SKM-1 treated with dmso at 0.1 percent for 144 hours (cell line): ENCODE measurements around the gene LCN6.
"Not testable (repeated sequence)": the region's sequence is repeated elsewhere in the genome, so short reads cannot be mapped to it uniquely, and the experiment has no call there.

Experiments
- DNase-seq: peaks from one replicate; lab custom pipeline; 2025; ENCODE audit not compliant: unreplicated experiment; lab: John Stamatoyannopoulos, UW

LCN6 gene, protein sequence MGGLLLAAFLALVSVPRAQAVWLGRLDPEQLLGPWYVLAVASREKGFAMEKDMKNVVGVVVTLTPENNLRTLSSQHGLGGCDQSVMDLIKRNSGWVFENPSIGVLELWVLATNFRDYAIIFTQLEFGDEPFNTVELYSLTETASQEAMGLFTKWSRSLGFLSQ

DNA sequence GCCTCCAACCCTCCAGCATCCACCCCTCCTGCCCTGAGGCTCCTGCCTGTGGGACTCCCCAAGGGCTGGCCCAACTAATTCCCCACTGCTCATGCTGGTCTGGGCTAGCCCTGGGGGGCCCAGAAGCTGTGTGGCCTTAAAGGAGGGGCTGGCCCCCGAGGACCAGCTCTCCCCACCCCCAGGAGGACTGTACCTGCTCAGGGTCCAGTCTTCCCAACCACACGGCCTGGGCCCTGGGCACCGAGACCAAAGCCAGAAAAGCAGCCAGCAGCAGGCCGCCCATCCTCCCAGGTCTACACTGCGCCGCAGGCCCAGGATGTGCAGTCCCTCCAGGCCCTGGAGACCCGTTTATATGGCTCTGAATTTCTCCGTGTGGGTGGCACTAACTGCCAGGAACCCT is at the start of gene LCN6:
TSS of gene LCN6 (minus strand) at position 325 of the 400 bp plus-strand sequence. CDS start at position 283, 42 bp downstream.
- DNase-seq = no peak

DNA sequence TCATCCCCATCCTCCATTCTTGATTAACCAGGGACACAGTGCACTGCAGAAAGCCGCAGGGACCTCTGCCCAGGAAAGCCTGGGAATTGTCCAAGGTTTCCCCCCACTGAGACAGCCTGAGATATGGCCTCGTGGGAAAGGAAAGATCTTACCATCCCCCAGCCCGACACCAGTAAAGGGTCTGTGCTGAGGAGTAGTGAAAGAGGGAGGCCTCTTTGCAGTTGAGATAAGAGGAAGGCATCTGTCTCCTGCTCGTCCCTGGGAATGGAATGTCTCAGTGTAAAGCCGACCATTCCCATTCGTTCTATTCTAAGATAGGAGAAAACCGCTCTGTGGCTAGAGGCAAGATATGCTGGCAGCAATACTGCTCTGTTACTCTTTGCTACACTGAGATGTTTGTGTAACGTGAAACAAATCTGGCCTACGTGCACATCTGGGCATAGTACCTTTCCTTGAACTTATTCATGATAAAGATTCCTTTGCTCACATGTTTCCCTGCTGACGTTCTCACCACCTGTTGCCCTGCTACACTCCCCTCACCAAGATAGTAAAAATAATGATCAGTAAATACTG is 48.5 kb upstream of the LCN6 start:
- not testable (repeated sequence) for DNase-seq

DNA sequence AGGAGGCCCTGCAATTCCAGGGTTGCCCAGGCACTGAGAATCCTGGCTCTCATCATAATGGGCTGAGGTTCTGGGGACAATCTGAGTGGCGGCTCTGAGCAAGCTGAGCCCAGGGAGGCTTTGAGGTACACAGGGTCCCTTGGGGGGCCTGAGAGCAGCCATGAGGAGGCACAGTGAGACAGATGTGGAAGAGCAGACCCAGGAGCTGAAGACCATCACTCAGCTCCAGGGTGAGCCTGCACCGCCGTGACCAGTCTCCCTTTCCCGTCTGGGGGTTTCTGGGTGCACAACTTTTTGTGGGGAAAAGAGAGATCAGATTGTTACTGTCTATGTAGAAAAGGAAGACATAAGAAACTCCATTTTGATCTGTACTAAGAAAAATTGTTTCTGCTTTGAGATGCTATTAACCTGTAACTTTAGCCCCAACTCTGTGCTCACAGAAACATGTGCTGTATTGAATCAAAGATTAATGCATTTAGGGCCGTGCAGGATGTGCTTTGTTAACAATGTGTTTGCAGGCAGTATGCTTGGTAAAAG is 48.0 kb upstream of the LCN6 start, which contains the start of gene CCDC183:
TSS of gene CCDC183 (plus strand) at position 101 of the 537 bp plus-strand sequence. CDS start at position 161, 60 bp downstream.
- DNase-seq = no peak

DNA sequence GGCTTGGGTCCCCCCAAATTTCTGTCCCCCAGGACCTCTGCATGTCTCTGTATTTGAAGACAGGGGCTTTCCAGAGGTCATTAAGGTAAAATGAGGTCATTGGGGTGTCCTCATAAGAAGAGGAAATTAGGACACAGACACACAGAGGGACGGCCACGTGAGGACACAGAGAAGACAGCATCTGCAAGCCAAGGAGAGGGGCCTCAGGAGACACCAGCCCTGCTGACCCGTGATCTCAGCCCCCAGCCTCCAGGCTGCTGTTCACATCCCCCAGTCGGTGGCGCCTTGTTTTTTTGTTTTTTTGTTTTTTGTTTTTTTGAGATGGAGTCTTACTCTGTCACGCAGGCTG is 46.6 kb upstream of the LCN6 start:
- DNase-seq = peak; percentile 27

DNA sequence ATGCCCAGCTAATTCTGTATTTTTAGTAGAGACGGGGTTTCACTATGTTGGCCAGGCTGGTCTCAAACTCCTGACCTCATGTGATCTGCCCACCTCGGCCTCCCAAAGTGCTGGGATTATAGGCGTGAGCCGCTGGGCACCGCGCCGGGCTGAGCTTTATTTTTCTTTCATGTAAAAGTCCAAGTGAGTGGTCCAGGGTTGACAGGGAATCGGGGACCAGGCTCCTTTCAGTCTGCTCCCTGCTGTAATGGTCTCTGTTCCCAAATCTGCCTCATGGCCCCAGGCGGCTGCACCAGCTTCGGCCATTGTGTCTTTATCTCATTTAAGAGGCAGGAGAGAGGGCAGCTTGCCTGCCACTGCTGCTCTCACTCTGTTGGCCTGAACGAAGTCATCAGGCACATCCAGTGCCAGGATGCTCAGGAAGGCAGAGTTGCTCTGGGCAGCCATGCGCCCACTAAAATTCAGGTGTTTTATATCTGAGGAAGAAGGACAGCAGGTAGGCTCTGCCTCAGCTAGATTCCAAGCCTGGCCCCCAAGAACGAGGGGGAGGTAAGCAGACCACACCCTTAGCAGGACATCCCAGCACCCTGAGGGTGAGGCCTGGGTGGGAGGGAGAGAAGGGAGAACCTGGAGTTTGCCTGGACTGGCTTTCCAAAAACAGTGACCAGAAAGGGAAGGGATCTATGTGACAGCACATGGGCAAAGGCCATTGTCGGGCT is 46.1 kb upstream of the LCN6 start:
- DNase-seq = no peak

DNA sequence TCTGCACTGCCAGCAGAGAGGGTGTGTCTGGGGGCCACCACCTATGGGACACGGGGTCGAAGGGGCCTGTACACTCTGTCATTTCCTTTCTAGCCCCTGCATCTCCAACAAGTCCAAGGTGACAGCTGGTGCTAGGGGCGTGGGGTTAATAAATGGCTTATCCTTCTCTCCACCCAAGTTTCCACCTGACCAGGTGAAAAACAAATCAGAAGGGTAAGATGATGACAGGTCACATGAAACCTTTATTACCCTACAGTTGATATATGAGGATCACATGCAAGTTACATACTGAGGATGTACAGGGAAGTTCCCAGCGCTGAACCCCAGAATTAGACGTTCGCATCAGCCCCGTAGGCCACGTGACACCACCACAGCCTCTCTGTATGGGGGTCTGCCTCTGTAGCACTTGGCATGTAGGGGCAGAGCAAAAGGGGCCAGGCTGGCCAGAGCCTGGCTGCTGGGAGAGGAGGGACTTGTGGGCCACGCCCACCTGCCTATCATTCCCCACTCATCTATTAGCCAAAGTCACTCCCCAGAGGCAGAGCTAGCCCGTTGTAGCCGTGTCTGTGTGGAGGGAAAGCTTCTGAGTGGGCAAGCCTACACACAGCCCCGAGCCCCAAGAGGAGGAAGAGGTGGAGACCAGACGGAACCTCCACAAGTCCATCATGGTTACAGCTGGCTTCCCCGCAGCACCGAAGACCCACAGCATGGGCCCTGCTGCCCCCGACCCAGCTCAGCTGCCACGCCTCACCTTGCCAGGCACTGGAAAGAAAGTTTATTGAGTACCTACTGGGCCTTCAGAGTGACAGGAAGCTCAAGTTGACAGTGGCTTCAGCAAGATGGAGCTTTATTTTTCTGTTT is 45.0 kb upstream of the LCN6 start:
- DNase-seq = no peak

DNA sequence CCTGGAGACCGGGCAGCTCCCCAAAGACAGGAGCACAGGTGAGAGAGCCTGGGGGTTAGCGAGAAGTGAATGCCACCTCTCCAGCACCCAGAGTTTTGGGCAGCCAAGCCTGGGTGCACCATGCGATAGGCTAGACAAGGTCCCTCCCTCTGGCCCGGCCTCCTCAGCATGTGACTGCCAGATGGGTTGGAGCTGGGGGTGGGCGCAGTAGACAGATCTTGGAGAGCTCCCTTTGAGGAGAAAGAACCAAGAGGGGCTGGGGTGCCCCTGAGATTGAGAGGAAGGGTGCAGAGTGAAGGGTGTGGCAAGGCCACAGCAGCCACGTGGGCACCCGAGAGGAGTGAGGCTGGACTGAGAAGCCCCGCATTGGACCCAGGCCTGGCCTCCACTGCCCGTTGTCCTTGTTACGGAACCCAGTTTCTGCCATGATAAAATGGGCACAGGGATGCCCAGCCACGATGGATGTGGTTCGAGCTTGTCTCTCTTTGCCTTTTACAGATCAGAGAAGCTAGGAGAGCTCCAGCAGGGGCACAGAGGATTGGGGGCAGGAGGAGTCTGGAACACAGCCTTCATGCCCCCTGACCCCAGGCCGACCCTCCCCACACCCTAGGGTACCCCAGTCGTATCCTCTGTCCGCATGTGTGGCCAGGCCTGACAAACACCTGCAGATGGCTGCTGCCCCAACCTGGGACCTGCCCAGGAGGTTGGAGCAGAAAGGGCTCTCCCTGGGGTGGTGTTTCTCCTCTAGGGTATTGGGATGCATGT is 44.2 kb upstream of the LCN6 start:
- DNase-seq = no peak

DNA sequence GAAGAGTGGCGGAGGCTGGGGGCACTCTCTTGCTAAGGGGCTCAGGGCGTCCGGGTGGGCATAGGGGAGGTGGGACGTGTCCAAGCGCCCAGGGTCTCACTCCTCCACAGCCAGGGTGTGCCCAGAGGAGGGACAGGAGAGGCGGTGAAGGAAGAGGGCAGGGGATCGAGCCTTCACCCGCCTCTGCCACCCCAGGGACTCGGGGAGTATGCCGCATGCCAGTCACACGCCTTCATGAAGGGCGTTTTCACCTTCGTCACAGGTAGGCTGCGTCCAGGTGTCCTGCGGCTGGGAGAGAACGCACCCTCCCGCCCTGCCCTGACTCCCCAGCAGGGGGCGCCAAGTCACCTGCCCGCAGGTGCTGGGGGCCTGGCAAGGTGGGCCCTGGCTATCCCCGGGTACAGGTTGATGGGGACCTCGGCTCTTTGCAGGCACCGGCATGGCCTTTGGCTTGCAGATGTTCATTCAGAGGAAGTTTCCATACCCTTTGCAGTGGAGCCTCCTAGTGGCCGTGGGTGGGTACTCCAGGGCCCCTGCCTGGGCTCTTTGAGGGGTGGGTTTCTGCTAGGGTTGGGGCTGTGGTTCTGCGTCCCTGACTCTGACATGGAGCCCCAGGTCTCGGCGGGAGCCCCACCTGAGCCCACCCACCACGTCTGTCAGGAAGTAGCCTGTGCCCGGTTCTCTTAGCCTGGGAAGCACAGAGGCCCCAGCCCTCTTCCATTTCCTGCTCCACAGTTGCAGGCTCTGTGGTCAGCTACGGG is 43.4 kb upstream of the LCN6 start:
- DNase-seq = peak; percentile 41

DNA sequence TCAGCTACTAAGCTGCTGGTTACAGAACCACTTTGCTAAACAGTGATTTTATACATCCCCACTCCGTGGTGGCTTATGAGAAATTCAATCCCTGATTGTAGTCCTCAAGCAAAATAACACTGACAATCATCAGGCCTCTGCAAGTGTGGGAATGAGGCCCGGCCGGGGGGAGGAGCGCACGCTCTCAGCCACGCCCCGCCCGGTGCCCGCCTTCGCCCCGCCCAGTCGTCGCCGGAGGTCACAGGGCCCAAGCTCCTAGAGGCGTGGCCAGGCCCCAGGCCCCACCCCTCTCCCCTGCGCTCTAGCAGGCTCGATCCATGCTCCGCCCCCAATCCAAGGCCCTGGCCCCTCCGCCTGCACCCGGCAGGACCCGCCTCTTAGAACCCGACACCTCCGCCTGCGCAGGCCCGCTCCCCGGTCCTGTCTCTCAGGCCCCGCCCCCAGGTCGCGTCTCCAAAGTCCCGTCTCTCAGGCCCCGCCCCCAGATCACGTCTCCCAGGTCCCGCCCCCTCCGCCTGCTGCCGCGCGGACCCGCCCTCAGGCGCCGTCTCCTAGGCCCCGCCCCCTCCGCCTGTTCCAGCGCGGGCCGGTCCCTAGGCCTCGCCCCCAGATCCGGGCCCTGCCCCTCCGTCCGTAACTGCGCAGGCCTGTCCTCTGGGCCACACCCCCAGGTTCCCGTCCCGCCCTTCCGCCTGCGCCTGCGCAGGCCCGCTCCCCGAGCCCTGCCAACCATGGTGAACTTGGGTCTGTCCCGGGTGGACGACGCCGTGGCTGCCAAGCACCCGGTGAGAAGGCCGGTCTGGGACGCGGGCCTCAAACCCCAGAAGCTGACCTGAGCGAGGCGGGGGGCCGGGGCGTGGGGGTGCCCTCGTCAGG is 42.6 kb upstream of the LCN6 start, which contains the start of gene TMEM141:
TSS of gene TMEM141 (plus strand) at position 705 of the 876 bp plus-strand sequence. CDS start at position 732, 27 bp downstream.
- DNase-seq = peak; percentile 98

DNA sequence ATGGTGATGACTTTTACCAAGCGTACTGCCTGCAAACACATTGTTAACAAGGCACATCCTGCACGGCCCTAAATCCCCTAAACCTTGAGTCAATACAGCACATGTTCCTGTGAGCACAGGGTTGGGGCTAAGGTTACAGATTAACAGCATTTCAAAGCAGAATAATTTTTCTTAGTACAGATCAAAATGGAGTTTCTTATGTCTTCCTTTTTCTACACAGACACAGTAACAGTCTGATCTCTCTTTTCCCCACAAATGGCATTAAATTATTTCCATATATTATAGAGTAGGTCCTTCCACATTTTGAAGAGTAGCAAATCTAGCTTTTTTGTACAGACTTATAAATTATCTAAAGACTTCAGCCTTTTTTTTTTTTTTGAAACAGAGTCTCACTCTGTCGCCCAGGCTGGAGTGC is 41.2 kb upstream of the LCN6 start:
- DNase-seq = no peak

DNA sequence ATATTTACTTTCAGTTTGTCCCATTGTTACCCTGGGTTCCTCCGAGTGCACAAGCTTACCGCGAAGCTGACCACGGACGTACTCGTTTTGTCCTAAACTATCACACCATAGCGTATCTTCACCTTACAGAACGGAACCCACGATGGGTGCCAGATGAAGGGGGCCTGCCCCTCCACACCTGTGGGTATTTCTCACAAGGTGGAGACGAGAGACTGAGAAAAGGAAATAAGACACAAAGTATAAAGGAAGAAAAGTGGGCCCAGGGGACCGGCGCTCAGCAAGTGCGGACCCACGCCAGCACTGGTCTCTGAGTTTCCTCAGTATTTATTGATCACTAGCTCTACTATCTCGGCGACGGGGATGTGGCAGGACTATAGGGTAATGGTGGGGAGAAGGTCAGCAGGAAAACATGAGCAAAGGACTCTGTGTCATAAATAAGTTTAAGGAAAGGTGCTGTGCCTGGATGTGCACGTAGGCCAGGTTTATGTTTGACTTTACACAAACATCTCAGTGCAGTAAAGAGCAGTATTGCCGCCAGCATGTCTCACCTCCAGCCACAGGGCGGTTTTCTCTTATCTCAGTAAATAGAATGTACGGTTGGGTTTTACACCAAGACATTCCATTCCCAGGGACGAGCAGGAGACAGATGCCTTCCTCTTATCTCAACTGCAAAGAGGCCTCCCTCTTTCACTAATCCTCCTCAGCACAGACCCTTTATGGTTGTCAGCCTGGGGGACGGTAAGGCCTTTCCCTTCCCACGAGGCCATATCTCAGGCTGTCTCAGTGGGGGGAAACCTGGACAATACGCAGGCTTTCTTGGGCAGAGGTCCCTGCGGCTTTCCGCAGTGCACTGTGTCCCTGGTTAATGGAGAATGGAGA is 40.6 kb upstream of the LCN6 start:
- DNase-seq = not testable (repeated sequence)

DNA sequence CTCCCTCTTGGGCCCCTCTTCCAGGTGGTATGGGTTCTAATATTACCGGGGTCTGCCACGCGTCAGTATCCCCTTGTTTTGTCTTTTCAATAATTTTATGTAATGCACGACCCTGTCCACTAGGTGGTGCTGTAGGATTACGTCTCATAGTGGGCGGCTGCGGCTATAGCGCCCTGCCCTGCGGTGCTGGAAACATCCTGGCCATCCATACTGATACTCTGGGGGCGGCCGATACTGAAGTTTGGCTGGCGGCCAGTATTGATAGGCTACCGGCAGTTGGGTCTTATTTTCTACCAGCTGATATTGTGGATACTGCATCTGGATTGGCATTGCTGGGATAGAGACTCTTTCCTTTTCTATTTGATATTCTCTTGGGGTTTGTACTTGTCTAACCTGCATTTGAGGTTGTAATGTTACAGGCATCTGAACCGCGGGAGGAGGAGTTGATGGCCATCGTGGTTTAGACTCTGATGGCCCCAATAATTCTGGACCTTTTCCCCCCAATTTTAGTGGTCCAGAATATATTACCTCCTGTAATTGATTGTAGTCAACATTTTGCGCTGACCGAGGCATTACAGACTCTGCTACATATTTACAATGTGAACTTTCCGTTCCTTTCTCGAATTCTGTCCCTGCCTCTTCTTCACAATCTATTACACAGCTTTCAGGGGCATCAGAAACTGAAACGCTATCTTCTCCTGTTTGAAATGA is 39.5 kb upstream of the LCN6 start:
- DNase-seq = peak; percentile 57

DNA sequence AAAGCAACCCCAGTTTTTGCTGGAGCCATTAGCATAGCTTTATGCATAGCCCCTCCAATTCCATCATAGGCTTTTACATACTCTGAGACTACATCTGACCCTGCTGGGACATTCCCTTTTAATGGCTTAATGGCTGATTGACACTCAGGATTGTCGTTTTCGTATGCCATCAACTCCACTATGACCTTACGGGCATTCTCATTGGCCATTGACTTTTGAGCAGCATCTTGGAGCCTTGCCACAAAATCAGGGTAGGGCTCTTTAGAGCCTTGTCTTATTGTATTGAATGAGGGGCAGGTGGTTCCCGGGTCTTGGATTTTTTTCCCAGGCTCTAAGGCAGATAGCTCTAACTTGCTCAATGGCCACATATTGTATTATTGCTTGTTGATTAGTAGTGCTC is 38.7 kb upstream of the LCN6 start:
- DNase-seq = not testable (repeated sequence)

DNA sequence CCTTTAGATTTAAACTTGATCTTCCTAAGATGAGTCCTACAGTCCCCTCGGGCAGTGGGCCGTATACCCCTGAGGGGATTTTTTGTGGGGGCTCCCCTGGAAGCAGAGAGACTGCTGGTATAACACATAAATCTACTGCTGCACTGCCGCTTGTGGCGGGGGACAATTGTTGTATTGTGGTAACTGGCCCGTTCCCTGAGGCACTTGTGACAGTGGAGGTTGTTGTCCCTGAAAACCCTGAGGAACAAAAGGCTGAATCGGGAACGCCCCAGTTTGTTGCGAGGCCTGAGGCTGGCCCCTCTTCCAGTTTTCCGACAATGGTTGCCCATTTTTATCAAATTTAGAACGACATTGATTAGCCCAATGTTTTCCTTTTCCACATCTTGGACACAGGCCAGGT is 38.1 kb upstream of the LCN6 start:
- DNase-seq = no peak

DNA sequence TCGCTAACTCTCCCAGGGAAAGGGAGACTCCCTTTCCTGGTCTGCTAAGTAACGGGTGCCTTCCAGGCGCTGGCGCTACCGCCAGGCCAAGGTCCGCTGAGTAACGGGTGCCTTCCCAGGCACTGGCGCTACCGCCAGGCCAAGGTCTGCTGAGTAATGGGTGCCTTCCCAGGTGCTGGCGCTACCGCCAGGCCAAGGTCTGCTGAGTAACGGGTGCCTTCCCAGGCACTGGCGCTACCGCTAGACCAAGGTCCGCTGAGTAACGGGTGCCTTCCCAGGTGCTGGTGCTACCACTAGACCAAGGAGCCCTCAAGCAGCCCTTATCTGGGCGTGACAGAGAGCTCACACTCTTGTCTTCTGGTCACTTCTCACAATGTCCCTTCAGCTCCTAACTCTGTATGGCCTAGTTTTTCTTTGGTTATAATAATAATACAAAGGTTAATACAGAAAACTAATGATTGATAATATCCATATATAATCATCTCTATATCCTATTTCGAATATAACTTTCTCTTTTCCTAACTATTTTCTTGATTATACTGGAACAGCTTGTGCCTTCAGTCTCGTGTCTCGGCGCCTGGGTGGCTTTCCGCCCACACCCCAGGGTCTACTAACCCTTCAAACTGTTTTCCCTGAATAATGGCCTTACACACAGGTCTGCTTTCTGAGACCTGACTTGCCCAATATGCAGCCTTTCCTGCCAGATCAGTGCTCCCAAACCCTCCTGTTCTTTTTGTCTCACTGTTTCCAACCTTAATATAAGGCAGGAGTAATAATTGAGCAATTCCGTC is 37.4 kb upstream of the LCN6 start:
- not testable (repeated sequence) for DNase-seq

DNA sequence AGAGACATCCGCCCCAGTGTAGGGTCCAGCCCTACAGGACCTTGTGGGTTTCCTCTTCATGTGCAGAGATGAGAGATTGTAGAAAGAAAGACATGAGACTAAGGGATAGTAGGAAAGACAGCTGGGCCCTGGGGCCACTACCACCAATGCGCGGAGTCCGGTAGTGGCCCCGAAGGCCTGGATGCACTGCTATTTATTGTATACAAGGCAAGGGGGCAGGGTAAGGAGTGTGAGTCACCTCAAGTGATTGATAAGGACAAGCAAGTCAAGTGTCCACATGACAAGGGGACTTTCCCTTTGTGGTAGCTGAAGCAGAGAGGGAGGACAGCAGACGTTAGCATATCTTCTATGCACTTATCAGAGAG is 36.7 kb upstream of the LCN6 start:
- DNase-seq = no peak
